ENCODE data around the gene RUFY3.
"Not testable (repeated sequence)": the region's sequence is repeated elsewhere in the genome, so short reads cannot be mapped to it uniquely, and the experiment has no call there.

Gene RUFY3

GRCh38 chr4:70706516-70706915 lies 15.2 kb upstream of the RUFY3 start:
- DNase-seq, result no peak

- DNase-seq, result no peak
Observed at GRCh38 chr4:70709611-70710205, 12.1 kb upstream of the RUFY3 start.

- DNase-seq, result no peak
Observed at GRCh38 chr4:70711599-70711998, 10.2 kb upstream of the RUFY3 start.

- DNase-seq, result no peak
Observed at GRCh38 chr4:70712150-70712549, 9.6 kb upstream of the RUFY3 start.

GRCh38 chr4:70712604-70713452 lies 8.9 kb upstream of the RUFY3 start:
- DNase-seq, result no peak

- no peak for DNase-seq
Observed at GRCh38 chr4:70713453-70714078, 8.2 kb upstream of the RUFY3 start.

GRCh38 chr4:70714079-70714887 lies 7.5 kb upstream of the RUFY3 start:
- no peak for DNase-seq

- no peak for DNase-seq
Observed at GRCh38 chr4:70715097-70715496, 6.7 kb upstream of the RUFY3 start.

- DNase-seq, result no peak
Observed at GRCh38 chr4:70718811-70719604, 2.8 kb upstream of the RUFY3 start.

GRCh38 chr4:70722199-70722791 lies 531 bp downstream of the RUFY3 start:
- no peak for DNase-seq

- no peak for DNase-seq
Observed at GRCh38 chr4:70724463-70724862, 2.7 kb downstream of the RUFY3 start.

GRCh38 chr4:70725633-70726032 lies 3.9 kb downstream of the RUFY3 start:
- DNase-seq, result no peak

- not testable (repeated sequence) for DNase-seq
Observed at GRCh38 chr4:70726515-70726914, 4.8 kb downstream of the RUFY3 start.

GRCh38 chr4:70728091-70728490 lies 6.3 kb downstream of the RUFY3 start:
- DNase-seq, result no peak

GRCh38 chr4:70732878-70733277 lies 11.1 kb downstream of the RUFY3 start:
- not testable (repeated sequence) for DNase-seq

- no peak for DNase-seq
Observed at GRCh38 chr4:70734168-70734954, 12.6 kb downstream of the RUFY3 start.

GRCh38 chr4:70734971-70735370 lies 13.2 kb downstream of the RUFY3 start:
- DNase-seq, result no peak

- DNase-seq, result not testable (repeated sequence)
Observed at GRCh38 chr4:70735915-70736314, 14.2 kb downstream of the RUFY3 start.

- DNase-seq, result no peak
Observed at GRCh38 chr4:70737006-70737405, 15.2 kb downstream of the RUFY3 start.

GRCh38 chr4:70737409-70737808 lies 15.6 kb downstream of the RUFY3 start:
- DNase-seq, result no peak

Data from activated CD8-positive, alpha-beta memory T cell treated with anti-CD3 and anti-CD28 coated beads for 24 hours (primary cell).